Naive thymus-derived CD8-positive, alpha-beta T cell (primary cell): ENCODE results near the gene ERMARD. TPM values are rescaled to one million over a fixed set of nuclear protein-coding genes. Genes with fewer than 3 reads are reported as not detected.
A peak's percentile ranks its signal among the peaks of the same experiment; 100 is the strongest.

Experiments used
- ATAC-seq, 2 donors: fragments of 150-1000 bp; cut with Tn5 transposase in 1 of 2; sonication (Bioruptor Pico), chemical (Tn5 transposase) in 1 of 2; 1 replicate in 1 of 2; 2 replicates in 1 of 2; pipeline ENCODE4 v1.10.0; 2021; ENCODE audit warnings: mild to moderate bottlenecking in 2 of 2, moderate library complexity in 2 of 2
- POLR2A ChIA-PET: fragments of 350-600 bp; sonication (Branson Sonifier 250); formaldehyde crosslinking; loops from one replicate; lab custom pipeline; 2021; ENCODE audit warnings: antibody characterized with exemption; lab: Charles Lee
- DNase-seq, 10 donors: peaks; one replicate each; pipeline versions ENCODE4 v3.0.0 to v3.0.0-alpha.2; 2020 to 2022
- H3K27ac Mint-ChIP-seq, 10 donors: one replicate each; pipeline ENCODE4 v1.8.0; 2020 to 2022; ENCODE audit warnings: mild to moderate bottlenecking in 10 of 10, mixed read lengths in 10 of 10, moderate library complexity in 4 of 10, inconsistent platforms in 1 of 10
- H3K27me3 Mint-ChIP-seq, 5 donors: one replicate each; pipeline ENCODE4 v1.8.0; 2021 to 2022; ENCODE audit warnings: mixed read lengths in 5 of 5
- H3K36me3 Mint-ChIP-seq, 3 donors: one replicate each; pipeline ENCODE4 v1.8.0; 2020 to 2022; ENCODE audit warnings: mixed read lengths in 3 of 3, mild to moderate bottlenecking in 2 of 3, inconsistent platforms in 1 of 3
- H3K4me1 Mint-ChIP-seq, 4 donors: one replicate each; pipeline ENCODE4 v1.8.0; 2021 to 2022; ENCODE audit warnings: mixed read lengths in 4 of 4
- H3K4me3 Mint-ChIP-seq, 10 donors: one replicate each; pipeline ENCODE4 v1.8.0; 2020 to 2022; ENCODE audit warnings: mild to moderate bottlenecking in 10 of 10, mixed read lengths in 10 of 10, moderate library complexity in 6 of 10, inconsistent platforms in 1 of 10
- H3K9me3 Mint-ChIP-seq, 9 donors: one replicate each; pipeline ENCODE4 v1.8.0; 2020 to 2022; ENCODE audit warnings: mixed read lengths in 9 of 9, mild to moderate bottlenecking in 3 of 9, inconsistent platforms in 1 of 9, moderate library complexity in 1 of 9
- polyA plus RNA-seq, 3 donors: library from polyadenylated mRNA; unstranded; fragments of 300-500 nt; fragmentation: Illumina TruSeq; gene quantifications; one replicate each; pipeline ENCODE4 v1.2.3, GENCODE V29; 2021
- total RNA-seq, 8 experiments: library from RNA in 2 of 8; stranded (reverse) in 2 of 8; gene quantifications; one replicate each; pipeline ENCODE4 v1.2.3 and lab custom pipeline; 2021 to 2026

ERMARD gene
- 10 to 100 TPM; 38.7 to 41.5 TPM for total RNA-seq
- polyA plus RNA-seq = 10 to 100 TPM in 1 of 3 donors, 1 to 10 TPM in 2; 9.2 to 12.4 (median 9.2) TPM
- 26.1 to 54.2 (median 31.9) reads per million in 6 experiments for total RNA-seq (lab: John Stamatoyannopoulos, UW)

DNA sequence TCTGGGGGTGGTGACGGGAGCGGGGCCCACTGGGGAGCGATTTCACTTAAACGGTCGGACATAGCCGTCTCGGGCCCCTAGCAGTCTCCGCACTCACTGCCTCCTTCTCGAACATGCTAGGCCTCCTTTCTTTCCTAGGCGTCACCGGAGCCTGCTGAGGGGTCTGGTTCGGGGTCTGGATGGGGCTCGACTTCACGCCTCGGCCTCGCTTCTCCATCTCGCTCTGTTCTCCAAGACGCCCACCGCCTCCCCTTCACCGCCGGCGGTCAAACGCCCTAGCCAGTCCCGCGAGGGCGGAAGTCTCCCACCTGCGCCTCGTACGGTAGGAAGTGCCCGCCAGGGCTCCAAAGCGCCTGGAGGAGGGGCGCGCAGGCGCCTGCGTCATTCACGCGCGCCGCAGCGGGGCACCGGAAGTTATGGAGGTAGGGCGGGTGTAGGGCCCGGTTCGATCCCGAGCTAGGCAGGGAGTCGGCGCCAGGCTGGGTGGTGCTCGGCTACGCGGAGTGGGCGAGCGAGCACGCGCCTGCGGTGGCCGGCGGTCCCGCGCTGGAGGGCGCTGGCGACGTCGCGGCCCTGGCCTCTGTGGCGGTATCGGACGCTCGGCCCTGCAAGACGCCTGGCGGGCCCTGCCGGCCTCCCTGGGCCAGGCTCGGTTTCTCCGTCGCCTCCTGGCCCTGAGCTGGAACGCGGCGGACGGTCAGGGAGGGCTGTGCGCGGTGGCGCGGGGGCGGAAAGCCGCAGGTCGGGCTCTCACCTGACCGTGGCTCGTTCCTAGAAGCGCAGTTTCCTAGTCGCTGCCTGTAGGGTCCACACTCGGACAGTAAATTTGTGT, at the start of gene ERMARD, which contains the start of gene DYNLT2:
Gene ERMARD (plus strand): TSS at position 381 of the 832 bp plus-strand sequence. CDS start 36 bp downstream, at position 417.
Gene DYNLT2 (minus strand): TSS at position 331 of the 832 bp plus-strand sequence. CDS start 114 bp downstream, at position 217.
- peak; percentile 94 for ATAC-seq
- peak within 1 kb of the TSS; percentile 96 to 100 (median 98) for H3K4me3 Mint-ChIP-seq

GRCh38 chr6:169701954-169702839, 49.2 kb upstream of the ERMARD start, which contains the start of the genes C6orf120 and WDR27:
TSS of gene C6orf120 (plus strand) at chr6:169702126. CDS start at chr6:169702460, 334 bp downstream.
TSS of gene WDR27 (minus strand) at chr6:169702029. CDS start at chr6:169689005, 13,024 bp downstream.
- Mint-ChIP-seq H3K27me3 (no peaks in the 10 kb centered on the region), H3K27ac (peak within 1 kb of the TSS; percentile 89 to 97 (median 94)), H3K36me3 (peaks cover 0 to 28% (median 1%) of the 10 kb centered on the region in 3 donors), H3K4me1 (peaks cover 19 to 75% (median 59%) of the 10 kb centered on the region in 4 donors), H3K4me3 (peak within 1 kb of the TSS; percentile 87 to 94 (median 91)), H3K9me3 (no peaks in the 10 kb centered on the region)
- DNase-seq (peak; percentile 93 to 98 (median 96)), ATAC-seq (peak; percentile 88)
- POLR2A ChIA-PET = interaction anchor here (0.6 to 5.7 kb wide), 15 partner anchors 8 to 882 kb away, joined by 3 to 129 read pairs (median 4); partner anchors contain the start of genes DYNLT2, ERMARD, FAM120B and PHF10

More for the DNA sequence above, at the start of gene ERMARD, which contains the start of gene DYNLT2:
- Mint-ChIP-seq H3K4me1 (peaks cover 16 to 41% (median 37%) of the 10 kb centered on the region in 4 donors), H3K27ac (peak within 1 kb of the TSS; percentile 98 to 100 (median 100)), H3K9me3 (peaks cover 0 to 8% (median 2%) of the 10 kb centered on the region in 9 donors), H3K36me3 (peaks cover 7 to 9% (median 7%) of the 10 kb centered on the region in 3 donors), H3K27me3 (no peaks in the 10 kb centered on the region)
- POLR2A ChIA-PET = interaction anchor here (0.6 to 7.8 kb wide), 11 partner anchors 11 to 833 kb away, joined by 3 to 112 read pairs (median 4); partner anchors contain the start of genes C6orf120, PDCD2, PHF10 and PSMB1
- DNase-seq = peak; percentile 89 to 95 (median 94)

DNA sequence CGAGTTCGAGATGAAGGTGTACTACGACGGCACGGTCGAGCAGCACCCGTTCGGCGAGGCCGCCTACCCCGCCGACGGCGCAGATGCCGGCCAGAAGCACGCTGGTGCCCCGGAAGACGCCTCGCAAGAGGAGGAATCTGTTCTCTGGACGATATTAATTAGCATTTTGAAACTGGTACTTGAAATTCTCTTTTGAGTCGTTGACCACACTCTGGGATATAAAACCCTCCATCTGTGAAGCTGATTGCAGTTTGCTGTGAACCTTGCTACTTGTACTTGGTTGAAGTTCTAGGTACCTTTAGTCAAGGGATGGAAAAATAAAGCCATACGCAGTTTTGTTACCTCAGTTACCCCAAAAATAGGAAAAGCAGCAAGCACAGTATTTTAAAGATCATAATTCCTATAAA, 48.6 kb upstream of the ERMARD start:
- ATAC-seq = peak; percentile 3 to 4
- no peaks in the 10 kb centered on the region for H3K27me3 Mint-ChIP-seq
- peak overlapping the region; percentile 89 to 97 (median 94) for H3K27ac Mint-ChIP-seq
- peaks cover 0 to 32% (median 1%) of the 10 kb centered on the region in 3 donors for H3K36me3 Mint-ChIP-seq
- H3K9me3 Mint-ChIP-seq = no peaks in the 10 kb centered on the region
- POLR2A ChIA-PET = interaction anchor here (0.8 to 5.7 kb wide), 7 partner anchors 15 to 881 kb away, joined by 3 to 129 read pairs (median 21); partner anchors contain the start of genes DYNLT2, ERMARD, PHF10 and PSMB1
- no peak for DNase-seq
- H3K4me3 Mint-ChIP-seq = peak overlapping the region; percentile 83 to 93 (median 90)
- peaks cover 20 to 76% (median 63%) of the 10 kb centered on the region in 4 donors for H3K4me1 Mint-ChIP-seq

DNA sequence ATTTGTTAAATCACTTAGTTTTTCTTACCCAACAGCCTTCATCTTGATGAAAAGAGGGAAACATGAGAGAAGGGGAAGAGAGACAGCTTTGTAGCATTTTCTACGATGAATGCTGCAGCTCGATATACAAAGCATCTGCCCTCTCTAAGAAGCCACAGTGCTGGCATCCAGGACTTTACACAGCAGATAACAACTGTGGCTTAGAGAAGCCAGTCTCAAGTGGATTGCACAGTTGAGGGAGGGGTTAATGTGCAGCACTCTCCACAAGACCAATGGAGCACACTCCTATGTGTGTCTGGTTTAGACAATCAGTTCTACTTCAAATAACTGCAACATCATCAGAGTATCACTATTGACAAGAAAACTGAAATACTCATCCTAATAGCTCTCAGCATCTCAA, 43.6 kb upstream of the ERMARD start:
- Mint-ChIP-seq H3K27ac (peak overlapping the region in 9 of 10 donors; percentile 1 to 76 (median 52)), H3K4me3 (no peak overlapping the region), H3K9me3 (no peaks in the 10 kb centered on the region), H3K27me3 (no peaks in the 10 kb centered on the region), H3K36me3 (peaks cover 0 to 68% (median 14%) of the 10 kb centered on the region in 3 donors), H3K4me1 (peaks cover 11 to 58% (median 43%) of the 10 kb centered on the region in 4 donors)
- ATAC-seq = no peak
- POLR2A ChIA-PET = interaction anchor here (1.2 to 4.1 kb wide), 2 partner anchors 12 to 14 kb away, joined by 4 to 25 read pairs; no protein-coding TSS in a partner anchor
- DNase-seq = no peak

DNA sequence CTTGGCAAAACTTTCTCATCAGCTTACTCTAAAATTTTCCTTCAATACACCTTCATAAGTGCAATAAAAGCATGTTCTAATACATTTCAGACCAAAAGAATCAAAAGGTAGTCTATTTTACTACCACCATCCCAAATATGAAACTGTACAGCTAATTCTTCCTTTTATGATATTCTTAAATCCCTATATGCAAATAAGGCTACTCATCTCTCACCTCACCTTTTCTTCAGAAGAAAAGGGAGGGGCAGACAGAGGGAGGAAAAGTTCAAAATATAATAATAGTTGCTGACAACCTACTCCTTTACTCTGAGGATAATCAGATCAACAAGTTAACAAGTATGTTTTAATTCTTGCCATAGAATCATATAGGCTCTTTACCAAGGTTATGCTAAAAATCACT, 42.1 kb upstream of the ERMARD start:
- no peaks in the 10 kb centered on the region for H3K27me3 Mint-ChIP-seq
- peaks cover 0 to 70% (median 16%) of the 10 kb centered on the region in 3 donors for H3K36me3 Mint-ChIP-seq
- no peaks in the 10 kb centered on the region for H3K9me3 Mint-ChIP-seq
- ATAC-seq = no peak
- POLR2A ChIA-PET = interaction anchor here (0.6 to 4.1 kb wide), 5 partner anchors 11 to 820 kb away, joined by 3 to 25 read pairs (median 4); partner anchors contain the start of gene PHF10
- H3K4me3 Mint-ChIP-seq = no peak overlapping the region
- DNase-seq = no peak
- H3K27ac Mint-ChIP-seq = peak overlapping the region in 1 of 10 donors; percentile 44
- H3K4me1 Mint-ChIP-seq = peaks cover 11 to 43% (median 32%) of the 10 kb centered on the region in 4 donors

DNA sequence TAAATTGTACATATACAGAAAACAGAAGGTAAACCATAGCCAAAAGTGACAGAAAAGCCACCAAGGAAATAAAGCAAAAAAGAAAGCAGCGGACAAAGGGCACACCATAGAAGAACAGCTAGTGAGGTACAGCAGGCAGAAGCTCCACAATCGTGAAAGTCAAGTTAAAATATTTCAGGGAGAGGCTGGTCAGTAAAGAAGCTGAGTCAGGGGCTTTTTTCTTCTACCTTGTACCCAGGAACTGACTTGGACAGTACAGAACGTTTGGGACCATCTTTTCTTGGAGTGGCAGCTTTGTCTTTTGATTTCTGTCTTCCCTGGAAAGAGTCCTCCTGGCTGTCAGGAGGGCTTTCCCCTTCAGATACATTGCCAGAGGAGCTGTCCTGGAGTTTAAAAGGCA, 41.4 kb upstream of the ERMARD start:
- Mint-ChIP-seq H3K4me3 (no peak overlapping the region), H3K4me1 (peaks cover 9 to 37% (median 26%) of the 10 kb centered on the region in 4 donors), H3K9me3 (no peaks in the 10 kb centered on the region), H3K27me3 (no peaks in the 10 kb centered on the region), H3K36me3 (peaks cover 0 to 74% (median 21%) of the 10 kb centered on the region in 3 donors), H3K27ac (peak overlapping the region in 1 of 10 donors; percentile 41)
- DNase-seq (no peak), ATAC-seq (no peak)
- POLR2A ChIA-PET = interaction anchor here (0.7 to 4.1 kb wide), 4 partner anchors 8 to 14 kb away, joined by 3 to 25 read pairs (median 4); partner anchors contain the start of genes C6orf120, PHF10 and WDR27

GRCh38 chr6:169714178-169714577, 37.2 kb upstream of the ERMARD start:
- ATAC-seq (no peak), DNase-seq (no peak)
- POLR2A ChIA-PET = no interaction called here
- H3K4me1 Mint-ChIP-seq = peaks cover 7 to 11% (median 9%) of the 10 kb centered on the region in 4 donors
- H3K27ac Mint-ChIP-seq = peak overlapping the region in 2 of 10 donors; percentile 8 to 31
- no peaks in the 10 kb centered on the region for H3K9me3 Mint-ChIP-seq
- no peak overlapping the region for H3K4me3 Mint-ChIP-seq
- no peaks in the 10 kb centered on the region for H3K27me3 Mint-ChIP-seq
- peaks cover 0 to 81% (median 27%) of the 10 kb centered on the region in 3 donors for H3K36me3 Mint-ChIP-seq

- ATAC-seq (no peak), DNase-seq (no peak)
- H3K4me1 Mint-ChIP-seq = peaks cover 11 to 14% (median 12%) of the 10 kb centered on the region in 4 donors
- H3K4me3 Mint-ChIP-seq = no peak overlapping the region
- H3K27me3 Mint-ChIP-seq = no peaks in the 10 kb centered on the region
- no peaks in the 10 kb centered on the region for H3K9me3 Mint-ChIP-seq
- POLR2A ChIA-PET = no interaction called here
- H3K36me3 Mint-ChIP-seq = peaks cover 0 to 81% (median 28%) of the 10 kb centered on the region in 3 donors
- peak overlapping the region in 2 of 10 donors; percentile 8 to 31 for H3K27ac Mint-ChIP-seq
These were observed 36.8 kb upstream of the ERMARD start for GRCh38 chr6:169714595-169714994.

DNA sequence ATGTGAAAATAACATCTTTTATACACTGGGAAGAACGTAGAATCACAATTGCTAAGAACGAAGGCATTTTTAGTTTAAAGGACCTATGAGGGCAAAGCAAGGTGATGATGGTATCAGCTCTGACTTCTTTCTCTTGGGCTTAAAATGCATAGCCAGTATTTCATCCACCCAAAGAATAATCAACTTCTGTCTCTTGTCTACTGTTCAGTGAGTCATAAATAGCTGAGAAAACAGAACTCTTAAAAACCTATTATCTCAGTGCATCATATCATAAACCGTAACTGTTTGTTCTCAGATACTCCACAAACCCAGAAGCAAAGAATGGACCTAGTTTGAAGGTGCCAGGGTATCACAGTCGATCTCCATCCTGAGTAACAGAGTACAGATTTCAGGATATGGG, 32.3 kb upstream of the ERMARD start:
- no peaks in the 10 kb centered on the region for H3K9me3 Mint-ChIP-seq
- H3K4me3 Mint-ChIP-seq = peak overlapping the region in 1 of 10 donors; percentile 8
- H3K36me3 Mint-ChIP-seq = peaks cover 0 to 47% (median 15%) of the 10 kb centered on the region in 3 donors
- H3K4me1 Mint-ChIP-seq = peaks cover 19 to 39% (median 32%) of the 10 kb centered on the region in 4 donors
- no peak for DNase-seq
- no peaks in the 10 kb centered on the region for H3K27me3 Mint-ChIP-seq
- POLR2A ChIA-PET = interaction anchor here (0.9 to 4.0 kb wide), 2 partner anchors 11 to 17 kb away, joined by 4 to 22 read pairs; partner anchors contain the start of genes C6orf120 and WDR27
- ATAC-seq = no peak
- peak overlapping the region in 8 of 10 donors; percentile 20 to 96 (median 68) for H3K27ac Mint-ChIP-seq

- H3K4me1 Mint-ChIP-seq = peaks cover 19 to 43% (median 34%) of the 10 kb centered on the region in 4 donors
- peaks cover 0 to 35% (median 8%) of the 10 kb centered on the region in 3 donors for H3K36me3 Mint-ChIP-seq
These were observed 31.1 kb upstream of the ERMARD start for GRCh38 chr6:169720207-169720855.

More at GRCh38 chr6:169720207-169720855, 31.1 kb upstream of the ERMARD start:
- Mint-ChIP-seq H3K9me3 (no peaks in the 10 kb centered on the region), H3K27me3 (no peaks in the 10 kb centered on the region), H3K4me3 (peak overlapping the region in 5 of 10 donors; percentile 1 to 45 (median 39)), H3K27ac (peak overlapping the region; percentile 29 to 96 (median 46))
- POLR2A ChIA-PET = interaction anchor here (0.9 to 8.9 kb wide), 5 partner anchors 11 to 31 kb away, joined by 3 to 112 read pairs (median 22); partner anchors contain the start of genes C6orf120, DYNLT2, ERMARD and WDR27
- DNase-seq = no peak
- no peak for ATAC-seq
